GM11168 (cell line): ENCODE data around the gene ATG2A.

Experiments used
- in situ Hi-C: fragments of 300-500 bp; cut with MboI; formaldehyde crosslinking; loops from one replicate; pipeline ENCODE4 v1.12.0; 2022; ENCODE audit warnings: low sequenced_read_pairs; ENCODE audit not compliant: unreplicated experiment

Gene ATG2A

DNA sequence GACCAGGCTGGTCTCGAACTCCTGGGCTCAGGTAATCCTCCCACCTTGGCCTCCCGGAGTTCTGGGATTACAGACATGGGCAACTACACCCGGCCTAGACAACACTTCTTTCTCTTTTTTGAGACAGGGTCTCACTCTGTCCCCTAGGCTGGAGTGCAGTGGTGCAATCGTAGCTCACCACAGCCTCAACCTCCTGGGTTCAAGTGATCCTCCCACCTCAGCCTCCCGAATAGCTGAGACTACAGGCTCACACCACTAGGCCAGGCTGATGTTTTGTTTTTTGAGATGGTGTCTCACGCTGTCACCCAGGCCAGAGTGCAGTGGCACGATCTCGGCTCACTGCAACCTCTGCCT lies 71.3 kb downstream of the ATG2A start:
- in situ Hi-C loops: loop anchor here (5.0 kb wide), 1 partner anchor 47 kb away; no protein-coding TSS in a partner anchor

DNA sequence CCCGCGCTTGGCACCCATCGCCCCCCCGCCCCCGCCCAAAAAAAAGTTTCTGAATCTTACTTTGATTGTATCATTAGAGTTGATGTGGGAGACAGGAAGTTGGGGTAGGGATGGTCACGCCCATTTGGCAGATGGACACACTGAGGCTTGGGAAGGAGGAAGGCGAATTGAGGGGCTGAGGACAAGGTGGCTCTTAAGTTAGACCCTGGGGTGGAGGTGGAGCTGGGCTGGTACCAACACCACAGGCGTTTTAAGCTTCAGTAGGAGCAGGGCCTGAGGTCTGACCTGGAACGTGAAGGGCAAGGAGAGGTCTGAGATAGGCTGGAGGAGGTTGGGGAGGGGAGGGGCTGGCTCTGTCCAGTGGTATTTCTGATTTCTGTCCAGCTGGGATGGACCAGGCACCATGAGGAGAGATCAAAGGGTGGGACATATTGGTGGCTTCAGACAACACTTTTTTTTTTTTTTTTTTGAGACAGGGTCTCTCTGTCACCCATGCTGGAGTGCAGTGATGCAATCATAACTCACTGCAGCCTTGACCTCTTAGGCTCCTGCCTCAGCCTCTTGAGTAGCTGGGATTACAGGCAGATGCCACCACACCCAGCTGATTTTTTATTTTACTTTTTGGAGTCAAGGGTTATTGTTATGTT lies 71.8 kb downstream of the ATG2A start:
- in situ Hi-C loops: loop anchor here (5.0 kb wide), 1 partner anchor 47 kb away; no protein-coding TSS in a partner anchor
